Upper lobe of right lung (tissue), 1 donor: ENCODE data around the gene CISD2. TPM values are rescaled to one million over a fixed set of nuclear protein-coding genes. Genes with fewer than 3 reads are reported as not detected.
A peak's percentile ranks its signal among the peaks of the same experiment; 100 is the strongest.
"Not testable (repeated sequence)": the region's sequence is repeated elsewhere in the genome, so short reads cannot be mapped to it uniquely, and the experiment has no call there.

Experiments
- ATAC-seq: fragments of 200-7000 bp; cut with Tn5 transposase; one replicate; pipeline ENCODE4 v1.9.1; 2020; ENCODE audit warnings: mild to moderate bottlenecking, moderate library complexity
- DNase-seq: peaks from one replicate; pipeline ENCODE4 v3.0.0-alpha.2; 2020
- H3K27ac ChIP-seq: fragments of 200-600 bp; one replicate; pipeline ENCODE4 v1.8.0; 2022
- H3K27me3 ChIP-seq: fragments of 200-600 bp; one replicate; pipeline ENCODE4 v1.8.0; 2022; ENCODE audit warnings: mild to moderate bottlenecking
- H3K36me3 ChIP-seq: fragments of 200-600 bp; one replicate; pipeline ENCODE4 v1.8.0; 2022
- H3K4me1 ChIP-seq: fragments of 200-600 bp; one replicate; pipeline ENCODE4 v1.8.0; 2022
- H3K4me3 ChIP-seq: fragments of 200-600 bp; one replicate; pipeline ENCODE4 v1.8.0; 2022; ENCODE audit warnings: mild to moderate bottlenecking
- H3K9me3 ChIP-seq: fragments of 200-600 bp; one replicate; pipeline ENCODE4 v1.8.0; 2022
- intact Hi-C: fragments of 100-400 bp; cut with DNase I; formaldehyde crosslinking; loops from one replicate; pipeline ENCODE4 v1.11.0; 2022
- long read RNA-seq: library from polyadenylated mRNA; unstranded; transcript quantifications from one replicate; pipeline ENCODE4 v2.0.0, GENCODE V29; 2021
- total RNA-seq: library from RNA; stranded (reverse); fragmentation: NEBNext Ultra II Directional; extraction: Animal tissue kit (Norgen Biotek cat#: 25700); gene quantifications from one replicate; pipeline ENCODE4 v1.2.1, GENCODE V29; 2021
- TF ChIP-seq, protein P1 (sequence below): fragments of 200-600 bp; IDR thresholded peaks from one replicate; pipeline ENCODE4 v1.8.0; 2022; ENCODE audit warnings: antibody characterized with exemption
- donor health status: DM: no; HTN: yes; CAD: no; lungs with severe emphysema.

CISD2 gene, protein sequence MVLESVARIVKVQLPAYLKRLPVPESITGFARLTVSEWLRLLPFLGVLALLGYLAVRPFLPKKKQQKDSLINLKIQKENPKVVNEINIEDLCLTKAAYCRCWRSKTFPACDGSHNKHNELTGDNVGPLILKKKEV
- 24.7 TPM for total RNA-seq
- long read RNA-seq, full-length matches to known transcripts, result 46 of 51 reads
- long read RNA-seq, partial matches to known transcripts, result 2 of 51 reads
- long read RNA-seq, other reads (novel, unspliced or antisense), result 3 of 51 reads

DNA sequence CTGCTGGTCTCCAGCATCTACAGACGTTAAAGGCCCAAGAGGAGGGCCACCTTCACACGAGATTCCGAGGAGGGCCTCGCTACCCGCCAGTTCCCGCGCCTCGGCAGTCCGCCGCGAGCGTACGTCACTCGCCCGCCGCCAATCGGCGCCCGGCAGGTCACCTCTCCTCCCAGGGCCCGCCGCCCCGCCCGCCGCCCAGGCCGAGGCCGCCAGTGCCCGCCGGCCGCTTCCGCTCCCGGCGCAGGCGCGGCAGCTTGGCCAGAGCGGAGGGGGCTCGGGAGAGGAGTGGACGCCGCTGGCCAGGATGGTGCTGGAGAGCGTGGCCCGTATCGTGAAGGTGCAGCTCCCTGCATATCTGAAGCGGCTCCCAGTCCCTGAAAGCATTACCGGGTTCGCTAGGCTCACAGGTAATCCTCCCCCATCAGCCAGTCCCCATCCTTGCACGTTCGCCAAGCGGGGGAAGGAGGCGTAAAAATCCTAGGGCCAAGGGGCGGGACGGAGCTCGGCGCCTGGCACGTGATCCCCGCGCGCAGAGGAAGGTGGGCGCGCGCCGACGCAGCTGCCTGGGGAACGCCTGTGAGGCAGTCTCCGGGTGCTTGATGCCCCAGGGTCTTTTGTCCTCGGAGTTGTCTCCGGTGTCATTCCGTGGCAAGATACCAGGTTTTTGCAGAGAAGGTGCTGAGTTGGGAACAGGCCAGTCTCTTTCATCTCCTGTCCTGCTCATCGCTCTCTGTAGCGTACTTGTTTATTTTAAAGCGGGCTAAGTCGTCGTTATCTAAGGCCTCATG, at the start of gene CISD2:
CISD2 (plus strand) TSS at position 212 of the 788 bp plus-strand sequence; CDS start at position 305, 93 bp downstream.
- H3K27ac ChIP-seq, result peak within 1 kb of the TSS; percentile 95
- no peaks in the 10 kb centered on the region for H3K9me3 ChIP-seq
- no peaks in the 10 kb centered on the region for H3K27me3 ChIP-seq
- peak within 1 kb of the TSS; percentile 76 for H3K4me3 ChIP-seq
- peak; percentile 98 for ATAC-seq
- intact Hi-C loops, result no loop called here
- TF ChIP-seq, protein P1, sequence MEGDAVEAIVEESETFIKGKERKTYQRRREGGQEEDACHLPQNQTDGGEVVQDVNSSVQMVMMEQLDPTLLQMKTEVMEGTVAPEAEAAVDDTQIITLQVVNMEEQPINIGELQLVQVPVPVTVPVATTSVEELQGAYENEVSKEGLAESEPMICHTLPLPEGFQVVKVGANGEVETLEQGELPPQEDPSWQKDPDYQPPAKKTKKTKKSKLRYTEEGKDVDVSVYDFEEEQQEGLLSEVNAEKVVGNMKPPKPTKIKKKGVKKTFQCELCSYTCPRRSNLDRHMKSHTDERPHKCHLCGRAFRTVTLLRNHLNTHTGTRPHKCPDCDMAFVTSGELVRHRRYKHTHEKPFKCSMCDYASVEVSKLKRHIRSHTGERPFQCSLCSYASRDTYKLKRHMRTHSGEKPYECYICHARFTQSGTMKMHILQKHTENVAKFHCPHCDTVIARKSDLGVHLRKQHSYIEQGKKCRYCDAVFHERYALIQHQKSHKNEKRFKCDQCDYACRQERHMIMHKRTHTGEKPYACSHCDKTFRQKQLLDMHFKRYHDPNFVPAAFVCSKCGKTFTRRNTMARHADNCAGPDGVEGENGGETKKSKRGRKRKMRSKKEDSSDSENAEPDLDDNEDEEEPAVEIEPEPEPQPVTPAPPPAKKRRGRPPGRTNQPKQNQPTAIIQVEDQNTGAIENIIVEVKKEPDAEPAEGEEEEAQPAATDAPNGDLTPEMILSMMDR, result no peak
- no peaks in the 10 kb centered on the region for H3K36me3 ChIP-seq
- peaks cover 4% of the 10 kb centered on the region for H3K4me1 ChIP-seq
- peak; percentile 97 for DNase-seq

DNA sequence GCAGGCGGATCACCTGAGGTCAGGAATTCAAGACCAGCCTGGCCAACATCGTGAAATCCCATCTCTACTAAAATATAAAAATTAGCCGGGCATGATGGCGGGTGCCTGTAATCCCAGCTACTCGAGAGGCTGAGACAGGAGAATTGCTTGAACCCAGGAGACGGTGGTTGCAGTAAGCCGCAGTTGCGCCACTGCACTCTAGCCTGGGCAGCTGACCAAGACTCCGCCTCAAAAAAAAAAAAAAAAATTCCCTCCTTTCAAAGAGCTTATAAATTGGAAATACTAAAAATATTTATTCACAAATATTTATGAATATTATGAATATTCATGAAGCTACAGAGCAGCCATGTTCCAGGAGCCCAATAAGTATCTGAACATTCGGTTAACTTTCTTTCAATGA, 49.7 kb upstream of the CISD2 start:
- DNase-seq, H3K9me3 ChIP-seq, intact Hi-C loops, ATAC-seq, H3K27me3 ChIP-seq: not testable (repeated sequence)
- H3K4me1 ChIP-seq, result peaks cover 98% of the 10 kb centered on the region
- peaks cover 35% of the 10 kb centered on the region for H3K36me3 ChIP-seq
- peak overlapping the region; percentile 9 for H3K4me3 ChIP-seq
- peak overlapping the region; percentile 27 for H3K27ac ChIP-seq

DNA sequence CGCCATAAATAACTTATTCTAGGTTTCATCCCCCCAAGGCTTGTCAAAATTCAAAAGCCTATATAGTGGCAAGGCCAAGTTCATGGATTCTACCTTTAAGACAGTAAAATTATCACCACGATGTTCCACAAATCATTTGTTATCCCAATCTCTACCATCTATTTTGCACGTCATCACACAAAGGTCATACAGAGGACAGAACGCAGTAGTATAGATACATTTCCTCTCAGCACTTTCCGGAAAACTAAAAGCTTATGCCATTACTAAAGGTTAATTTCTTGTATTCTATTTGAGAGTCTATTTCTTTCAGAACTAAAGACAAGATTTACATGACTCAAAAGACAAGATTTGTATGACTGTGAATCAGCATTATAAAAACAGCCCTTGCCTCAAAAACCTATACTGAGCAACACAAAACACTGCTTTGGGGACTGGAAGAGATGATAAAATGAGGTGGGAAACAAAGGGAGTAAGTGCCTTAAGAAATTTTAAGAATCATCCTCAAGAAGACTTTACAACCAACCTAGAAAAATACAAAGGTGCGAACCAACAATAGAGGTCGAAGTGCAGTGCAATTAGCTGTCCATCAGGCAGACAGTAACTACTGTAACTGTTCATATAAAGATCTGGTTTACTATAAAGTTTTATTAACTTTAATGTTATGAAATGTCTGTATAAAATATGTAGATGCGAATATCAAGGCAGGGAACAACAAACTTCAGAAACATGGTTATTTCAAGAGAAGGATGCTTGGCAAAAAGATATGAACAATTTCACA, 49.0 kb upstream of the CISD2 start:
- TF ChIP-seq, protein P1, result no peak
- ATAC-seq (no peak), DNase-seq (no peak)
- intact Hi-C loops, result no loop called here
- Histone ChIP-seq H3K4me3 (peak overlapping the region; percentile 9), H3K27ac (peak overlapping the region; percentile 27), H3K9me3 (no peaks in the 10 kb centered on the region), H3K4me1 (peaks cover 99% of the 10 kb centered on the region), H3K36me3 (peaks cover 36% of the 10 kb centered on the region), H3K27me3 (no peaks in the 10 kb centered on the region)

DNA sequence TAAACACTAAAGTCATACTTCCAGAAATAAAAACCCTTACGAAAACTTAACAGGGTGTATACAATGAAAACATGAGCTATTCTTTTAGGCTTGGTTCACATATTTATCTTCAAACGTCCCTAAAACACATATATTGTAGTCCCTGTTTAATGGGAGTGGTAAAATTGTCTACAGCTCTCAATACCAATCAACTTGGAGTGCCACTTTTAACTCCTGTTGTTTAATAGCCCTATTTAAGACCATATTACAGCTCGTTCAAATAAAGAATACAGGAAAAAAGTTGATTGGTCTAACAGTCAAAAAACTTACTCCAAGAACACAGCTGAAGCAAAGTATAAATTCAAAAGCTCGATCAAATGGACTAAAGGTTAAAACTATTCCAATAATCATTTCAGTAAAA, 45.3 kb upstream of the CISD2 start:
- Histone ChIP-seq H3K36me3 (peaks cover 23% of the 10 kb centered on the region), H3K27ac (no peak overlapping the region), H3K4me1 (peaks cover 63% of the 10 kb centered on the region), H3K9me3 (no peaks in the 10 kb centered on the region), H3K4me3 (peak overlapping the region; percentile 93), H3K27me3 (no peaks in the 10 kb centered on the region)
- TF ChIP-seq, protein P1, result no peak
- intact Hi-C loops, result no loop called here
- no peak for DNase-seq
- no peak for ATAC-seq

DNA sequence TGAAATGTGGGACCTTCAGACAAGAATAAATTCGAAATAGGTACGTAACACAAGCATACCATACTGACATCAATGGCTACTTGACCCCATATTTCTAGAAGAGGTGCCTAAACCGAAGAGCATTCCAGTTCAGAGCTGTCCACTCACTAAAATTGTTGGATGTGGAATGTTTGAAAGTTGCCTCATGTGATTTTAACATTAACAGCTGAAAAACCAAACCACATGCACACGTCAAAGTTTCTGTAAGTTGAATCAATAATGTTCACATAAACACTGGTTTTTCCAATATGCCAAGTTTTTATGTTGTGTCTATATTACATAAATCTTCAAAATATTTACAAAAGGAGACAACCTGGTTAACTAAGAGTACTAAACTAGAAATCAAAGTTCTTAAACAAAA, 44.9 kb upstream of the CISD2 start:
- H3K27me3 ChIP-seq, result no peaks in the 10 kb centered on the region
- TF ChIP-seq, protein P1, result no peak
- DNase-seq (no peak), ATAC-seq (no peak)
- H3K27ac ChIP-seq, result peak overlapping the region; percentile 100
- peak overlapping the region; percentile 93 for H3K4me3 ChIP-seq
- H3K9me3 ChIP-seq, result no peaks in the 10 kb centered on the region
- peaks cover 59% of the 10 kb centered on the region for H3K4me1 ChIP-seq
- intact Hi-C loops, result no loop called here
- H3K36me3 ChIP-seq, result peaks cover 23% of the 10 kb centered on the region
